GM23248 (cell line): ENCODE measurements around the gene FEV. TPM values are rescaled to one million over a fixed set of nuclear protein-coding genes. Genes with fewer than 3 reads are reported as not detected.

ENCODE experiments used
- DNase-seq: peaks from one replicate; pipeline ENCODE4 v3.0.0-alpha.2; 2015
- H2AFZ ChIP-seq: fragments of 200-600 bp; sonication (generic); 2 replicates; pipeline ENCODE4 v1.6.1; 2016; ENCODE audit warnings: antibody characterized with exemption
- H3F3A ChIP-seq: fragments of 200-600 bp; sonication (generic); 2 replicates; pipeline ENCODE4 v1.6.1; 2016; ENCODE audit warnings: mild to moderate bottlenecking, antibody characterized with exemption, mixed run types; ENCODE audit not compliant: insufficient read depth
- H3K27ac ChIP-seq: fragments of 200-600 bp; sonication (generic); 2 replicates; pipeline ENCODE4 v1.5.1; 2016; ENCODE audit warnings: mild to moderate bottlenecking
- H3K27me3 ChIP-seq: fragments of 200-600 bp; sonication (generic); replicated peaks from 2 replicates; pipeline ENCODE4 v1.6.1; 2016; ENCODE audit warnings: mild to moderate bottlenecking; ENCODE audit not compliant: insufficient read depth
- H3K36me3 ChIP-seq: fragments of 200-600 bp; sonication (generic); 2 replicates; pipeline ENCODE4 v1.6.1; 2016; ENCODE audit warnings: low read depth, mild to moderate bottlenecking
- H3K4me1 ChIP-seq: fragments of 200-600 bp; sonication (generic); 2 replicates; pipeline ENCODE4 v1.6.1; 2016; ENCODE audit warnings: mild to moderate bottlenecking; ENCODE audit not compliant: insufficient read depth
- H3K4me2 ChIP-seq: fragments of 200-600 bp; sonication (generic); one replicate; pipeline ENCODE4 v1.6.1; 2016; ENCODE audit warnings: mild to moderate bottlenecking; ENCODE audit not compliant: unreplicated experiment
- H3K4me3 ChIP-seq: fragments of 200-600 bp; sonication (generic); 2 replicates; pipeline ENCODE4 v1.5.1; 2016; ENCODE audit warnings: mild to moderate bottlenecking
- H3K79me2 ChIP-seq: fragments of 200-600 bp; sonication (generic); 2 replicates; pipeline ENCODE4 v1.6.1; 2016; ENCODE audit warnings: mild to moderate bottlenecking; ENCODE audit not compliant: insufficient read depth
- H3K9ac ChIP-seq: fragments of 200-600 bp; sonication (generic); 2 replicates; pipeline ENCODE4 v1.6.1; 2016; ENCODE audit warnings: mild to moderate bottlenecking
- H3K9me2 ChIP-seq: fragments of 200-600 bp; sonication (generic); 2 replicates; pipeline ENCODE4 v1.6.1; 2016; ENCODE audit warnings: mixed run types, mild to moderate bottlenecking, moderate library complexity; ENCODE audit not compliant: insufficient read depth
- H3K9me3 ChIP-seq: fragments of 200-600 bp; sonication (generic); one replicate; pipeline ENCODE4 v1.6.1; 2017; ENCODE audit warnings: low read depth
- H4K20me1 ChIP-seq: fragments of 200-600 bp; sonication (generic); 2 replicates; pipeline ENCODE4 v1.6.0; 2016; ENCODE audit not compliant: insufficient read depth
- EZH2 ChIP-seq: fragments of 200-600 bp; sonication (generic); IDR thresholded peaks from 2 replicates; pipeline ENCODE4 v1.6.1; 2018; ENCODE audit warnings: antibody characterized with exemption, mild to moderate bottlenecking; ENCODE audit not compliant: insufficient read depth, poor library complexity, severe bottlenecking
- EZH2phosphoT487 ChIP-seq: fragments of 200-600 bp; sonication (generic); IDR thresholded peaks from 2 replicates; pipeline ENCODE4 v1.6.1; 2018; ENCODE audit warnings: antibody characterized with exemption, moderate library complexity, mild to moderate bottlenecking, low read depth; ENCODE audit not compliant: insufficient read depth
- WGBS, 2 experiments: methylation state at CpG; one replicate each; pipeline ENCODE4 v1.1.6; 2015 to 2017; ENCODE audit warnings: low lambda C conversion rate in 2 of 2, low coverage in 1 of 2; ENCODE audit errors: missing lambda C conversion rate in 2 of 2; 5-methylcytosine and 5-hydroxymethylcytosine counted together
- in situ Hi-C: fragments of 300-500 bp; cut with MboI; formaldehyde crosslinking; loops from 2 replicates; pipeline ENCODE4 v1.15.0; 2020
- polyA plus RNA-seq: library from polyadenylated mRNA; unstranded; fragments of >200 nt; fragmentation: Nextera tagmentation; extraction: Ambion mirVana; gene quantifications from 2 replicates; pipeline ENCODE4 v1.2.1, GENCODE V29; 2016
- total RNA-seq: library from RNA; depleted of rRNA; stranded (reverse); fragments of >200 nt; shearing (Covaris generic); gene quantifications from 2 replicates; pipeline ENCODE4 v1.2.3, GENCODE V29; 2014

Gene FEV
- total and polyA plus RNA-seq, 2 experiments from 2014 or later: not detected

DNA sequence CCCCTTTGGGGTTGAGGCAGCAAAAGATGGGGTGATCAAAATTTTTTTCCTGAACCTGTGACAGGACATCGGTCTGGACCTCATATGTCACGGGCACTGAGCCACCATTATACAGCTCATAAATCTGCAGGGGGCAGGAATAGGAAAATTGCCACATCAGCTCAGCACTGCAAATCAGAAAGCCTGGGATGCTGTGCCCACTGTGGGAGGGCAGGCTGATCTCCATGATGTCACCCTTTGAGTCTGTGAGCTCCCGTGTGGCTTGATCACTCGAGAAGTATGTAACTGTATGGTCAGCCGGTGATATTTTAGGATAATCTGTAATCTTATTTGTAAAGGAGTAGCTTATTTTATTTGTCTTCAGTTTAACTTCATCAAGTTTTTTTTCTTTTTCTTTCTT lies 25.9 kb upstream of the FEV start:
- no peak for TF ChIP-seq EZH2
- no peak for TF ChIP-seq EZH2phosphoT487
- Histone ChIP-seq H3K36me3 (no peaks in the 10 kb centered on the region), H4K20me1 (no peaks in the 10 kb centered on the region), H3K27ac (no peak overlapping the region), H3K4me2 (no peak overlapping the region), H3K79me2 (no peaks in the 10 kb centered on the region), H3K9me2 (no peaks in the 10 kb centered on the region), H3K27me3 (no peaks in the 10 kb centered on the region; the same call in 1 of the 2 replicates), H2AFZ (no peak overlapping the region), H3K9ac (no peak overlapping the region), H3F3A (no peaks in the 10 kb centered on the region), H3K4me1 (no peaks in the 10 kb centered on the region), H3K9me3 (no peaks in the 10 kb centered on the region), H3K4me3 (no peak overlapping the region)
- WGBS, 2 experiments: 43 to 48% methylated on average over 5 of the region's 5 CpGs
- no peak for DNase-seq
- in situ Hi-C loops: no loop called here

GRCh38 chr2:219010162-219010756 lies 25.3 kb upstream of the FEV start:
- H3K9me3 ChIP-seq: no peaks in the 10 kb centered on the region
- H3K27me3 ChIP-seq: peaks cover 4% of the 10 kb centered on the region; the same call in 1 of the 2 replicates
- in situ Hi-C loops: no loop called here

GRCh38 chr2:219009294-219009693 lies 24.3 kb upstream of the FEV start:
- Histone ChIP-seq H3K27ac (no peak overlapping the region), H3K79me2 (no peaks in the 10 kb centered on the region), H3K4me3 (no peak overlapping the region), H3K4me2 (no peak overlapping the region), H3K9ac (no peak overlapping the region), H3K4me1 (no peaks in the 10 kb centered on the region), H3F3A (no peaks in the 10 kb centered on the region), H3K9me2 (no peaks in the 10 kb centered on the region), H3K27me3 (peaks cover 12% of the 10 kb centered on the region), H3K36me3 (no peaks in the 10 kb centered on the region), H2AFZ (no peak overlapping the region), H3K9me3 (no peaks in the 10 kb centered on the region), H4K20me1 (no peaks in the 10 kb centered on the region)
- 38 to 45% methylated on average over 2 of the region's 2 CpGs for WGBS, 2 experiments
- no peak for DNase-seq
- TF ChIP-seq EZH2 (no peak), EZH2phosphoT487 (no peak)
- in situ Hi-C loops: no loop called here

More at GRCh38 chr2:219010162-219010756, 25.3 kb upstream of the FEV start:
- H3K36me3 ChIP-seq: no peaks in the 10 kb centered on the region
- no peak for DNase-seq
- H3K79me2 ChIP-seq: no peaks in the 10 kb centered on the region
- WGBS, 2 experiments: 38 to 40% methylated on average over 6 of the region's 6 CpGs
- no peak overlapping the region for H3K9ac ChIP-seq
- H3K4me1 ChIP-seq: no peaks in the 10 kb centered on the region
- H3K9me2 ChIP-seq: no peaks in the 10 kb centered on the region
- TF ChIP-seq EZH2: no peak
- no peak for TF ChIP-seq EZH2phosphoT487
- H3K4me2 ChIP-seq: no peak overlapping the region
- H4K20me1 ChIP-seq: no peaks in the 10 kb centered on the region
- H3K27ac ChIP-seq: no peak overlapping the region
- H3F3A ChIP-seq: no peaks in the 10 kb centered on the region
- H3K4me3 ChIP-seq: no peak overlapping the region
- no peak overlapping the region for H2AFZ ChIP-seq

GRCh38 chr2:219003979-219004378 lies 19.0 kb upstream of the FEV start:
- no peaks in the 10 kb centered on the region for H3F3A ChIP-seq

More at GRCh38 chr2:219003979-219004378, 19.0 kb upstream of the FEV start:
- no peaks in the 10 kb centered on the region for H4K20me1 ChIP-seq
- no peak overlapping the region for H2AFZ ChIP-seq
- H3K9me2 ChIP-seq: no peaks in the 10 kb centered on the region
- H3K9ac ChIP-seq: no peak overlapping the region
- no peak overlapping the region for H3K4me2 ChIP-seq
- H3K4me1 ChIP-seq: no peaks in the 10 kb centered on the region
- no peak overlapping the region for H3K4me3 ChIP-seq
- 69 to 82% methylated on average over 3 of the region's 3 CpGs for WGBS, 2 experiments
- H3K27ac ChIP-seq: no peak overlapping the region
- TF ChIP-seq EZH2phosphoT487: no peak
- TF ChIP-seq EZH2: no peak
- DNase-seq: no peak
- H3K27me3 ChIP-seq: peaks cover 59% of the 10 kb centered on the region
- no peaks in the 10 kb centered on the region for H3K9me3 ChIP-seq
- H3K36me3 ChIP-seq: no peaks in the 10 kb centered on the region
- H3K79me2 ChIP-seq: no peaks in the 10 kb centered on the region
- in situ Hi-C loops: no loop called here
